Peyer's patch (tissue), 4 donors: ENCODE data around the gene LHFPL2.
"Not testable (repeated sequence)": the region's sequence is repeated elsewhere in the genome, so short reads cannot be mapped to it uniquely, and the experiment has no call there.

Experiments
- CTCF ChIP-seq, 6 experiments: fragments of 450-650 bp in 4 of 6; fragments of 200-600 bp in 2 of 6; sonication (generic) in 1 of 6; IDR thresholded peaks; one replicate each; pipeline ENCODE4 v1.5.1; 2017 to 2019; ENCODE audit warnings: antibody characterized with exemption in 6 of 6, mild to moderate bottlenecking in 3 of 6, moderate library complexity in 1 of 6
- POLR2A ChIP-seq, 2 donors: fragments of 450-650 bp; IDR thresholded peaks; one replicate each; pipeline ENCODE4 v1.5.1; 2017; ENCODE audit warnings: antibody characterized with exemption in 2 of 2, mild to moderate bottlenecking in 2 of 2, moderate library complexity in 2 of 2

GRCh38 chr5:78457507-78457906 is 191.1 kb downstream of the LHFPL2 start:
- TF ChIP-seq CTCF, POLR2A (IDR thresholded peaks at IDR 0.05): not testable (repeated sequence)
